Endodermal cell (in vitro differentiated cells): ENCODE measurements around the gene CLDN20. TPM values are rescaled to one million over a fixed set of nuclear protein-coding genes. Genes with fewer than 3 reads are reported as not detected.

Experiments
- DNase-seq: peaks from one replicate; pipeline ENCODE4 v3.0.0-alpha.2; 2017
- H3K27ac ChIP-seq: 2 replicates; pipeline ENCODE4 v1.5.1; 2013; ENCODE audit warnings: mild to moderate bottlenecking, low read depth, low read length, moderate library complexity
- H3K27me3 ChIP-seq: 2 replicates; pipeline ENCODE4 v1.6.1; 2013; ENCODE audit warnings: mild to moderate bottlenecking, low read length, moderate library complexity; ENCODE audit not compliant: insufficient read depth, control insufficient read depth, poor library complexity, severe bottlenecking
- H3K36me3 ChIP-seq: 2 replicates; pipeline ENCODE4 v1.7.0; 2013; ENCODE audit warnings: mild to moderate bottlenecking, low read length, moderate library complexity; ENCODE audit not compliant: control insufficient read depth, insufficient read depth
- H3K4me1 ChIP-seq: one replicate; pipeline ENCODE4 v1.7.0; 2013; ENCODE audit warnings: low read length; ENCODE audit not compliant: control insufficient read depth, insufficient read depth
- H3K4me3 ChIP-seq: 2 replicates; pipeline ENCODE4 v1.5.1; 2013; ENCODE audit warnings: mild to moderate bottlenecking, low read length, moderate library complexity
- H3K9ac ChIP-seq: 2 replicates; pipeline ENCODE4 v1.6.1; 2013; ENCODE audit warnings: mild to moderate bottlenecking, low read length, moderate library complexity; ENCODE audit not compliant: poor library complexity, severe bottlenecking; ENCODE audit errors: extremely low read depth
- H3K9me3 ChIP-seq: 2 replicates; pipeline ENCODE4 v1.6.1; 2013; ENCODE audit warnings: mild to moderate bottlenecking, low read length, moderate library complexity; ENCODE audit not compliant: control insufficient read depth
- H3K27ac Mint-ChIP-seq: 2 replicates; pipeline ENCODE4 v1.8.0; 2020; ENCODE audit warnings: mixed read lengths
- H3K27me3 Mint-ChIP-seq: 2 replicates; pipeline ENCODE4 v1.8.0; 2021; ENCODE audit warnings: mild to moderate bottlenecking, mixed read lengths; ENCODE audit not compliant: insufficient read depth
- H3K36me3 Mint-ChIP-seq: 2 replicates; pipeline ENCODE4 v1.8.0; 2020; ENCODE audit warnings: low read depth, mixed read lengths
- H3K4me1 Mint-ChIP-seq: 2 replicates; pipeline ENCODE4 v1.8.0; 2020; ENCODE audit warnings: mixed read lengths
- H3K4me3 Mint-ChIP-seq: 2 replicates; pipeline ENCODE4 v1.8.0; 2020; ENCODE audit warnings: mild to moderate bottlenecking, moderate library complexity, mixed read lengths
- H3K9me3 Mint-ChIP-seq: 2 replicates; pipeline ENCODE4 v1.8.0; 2020; ENCODE audit warnings: mild to moderate bottlenecking, mixed read lengths
- CTCF ChIP-seq: fragments of 200-600 bp; sonication (generic); conservative IDR thresholded peaks from 2 replicates; pipeline ENCODE4 v1.5.0; 2021; ENCODE audit warnings: antibody characterized with exemption, mild to moderate bottlenecking
- WGBS, 2 experiments: methylation state at CpG; one replicate each; pipeline versions ENCODE4 v1.1.5 to v1.1.7; 2013; ENCODE audit warnings: missing lambda C conversion rate in 2 of 2, mixed read lengths in 1 of 2; ENCODE audit not compliant: insufficient coverage in 1 of 2, insufficient read length in 1 of 2; 5-methylcytosine and 5-hydroxymethylcytosine counted together
- total RNA-seq, 2 donors: library from RNA; stranded (reverse); fragmentation: NEBNext Ultra II Directional in 1 of 2; extraction: Animal tissue kit (Norgen Biotek cat#: 25700) in 1 of 2; gene quantifications; 2 replicates in 1 of 2; 3 replicates in 1 of 2; pipeline ENCODE4 v1.2.1, GENCODE V29; 2021

The CLDN20 gene
- total RNA-seq, 2 donors from 2014 or later, result not detected

- TF ChIP-seq CTCF, result no peak
- Mint-ChIP-seq H3K4me1 (no peaks in the 10 kb centered on the region), H3K9me3 (peaks cover 42% of the 10 kb centered on the region), H3K36me3 (peaks cover 19% of the 10 kb centered on the region), H3K27ac (no peak overlapping the region), H3K27me3 (no peaks in the 10 kb centered on the region), H3K4me3 (no peak overlapping the region)
- no peak overlapping the region for H3K27ac ChIP-seq
- no peak overlapping the region for H3K4me3 ChIP-seq
- no peaks in the 10 kb centered on the region for H3K36me3 ChIP-seq
- peaks cover 32% of the 10 kb centered on the region for H3K9me3 ChIP-seq
- no peaks in the 10 kb centered on the region for H3K27me3 ChIP-seq
- H3K4me1 ChIP-seq, result no peaks in the 10 kb centered on the region
- no peak for DNase-seq
- 88 to 90% methylated on average over 4 of the region's 4 CpGs for WGBS, 2 experiments
- H3K9ac ChIP-seq, result no peak overlapping the region
Measured at GRCh38 chr6:155234167-155234566, 29.6 kb upstream of the CLDN20 start.

- Histone ChIP-seq H3K36me3 (no peaks in the 10 kb centered on the region), H3K27ac (no peak overlapping the region), H3K4me3 (no peak overlapping the region), H3K9me3 (peaks cover 32% of the 10 kb centered on the region), H3K4me1 (no peaks in the 10 kb centered on the region), H3K27me3 (no peaks in the 10 kb centered on the region), H3K9ac (no peak overlapping the region)
- peaks cover 45% of the 10 kb centered on the region for H3K9me3 Mint-ChIP-seq
- peaks cover 19% of the 10 kb centered on the region for H3K36me3 Mint-ChIP-seq
- no peak for TF ChIP-seq CTCF
- peak; percentile 49 for DNase-seq
- H3K27me3 Mint-ChIP-seq, result no peaks in the 10 kb centered on the region
- no peaks in the 10 kb centered on the region for H3K4me1 Mint-ChIP-seq
- H3K4me3 Mint-ChIP-seq, result no peak overlapping the region
- no peak overlapping the region for H3K27ac Mint-ChIP-seq
- WGBS, 2 experiments, result 83 to 91% methylated on average over 1 to 4 of the region's 4 CpGs
Measured at GRCh38 chr6:155234687-155235086, 29.1 kb upstream of the CLDN20 start.

GRCh38 chr6:155235087-155235486 lies 28.7 kb upstream of the CLDN20 start:
- peaks cover 32% of the 10 kb centered on the region for H3K9me3 ChIP-seq
- no peak overlapping the region for H3K27ac ChIP-seq
- WGBS, 2 experiments, result 76 to 81% methylated on average over 5 of the region's 5 CpGs
- H3K9ac ChIP-seq, result no peak overlapping the region
- H3K4me3 ChIP-seq, result no peak overlapping the region
- no peaks in the 10 kb centered on the region for H3K27me3 ChIP-seq
- H3K4me1 ChIP-seq, result no peaks in the 10 kb centered on the region
- Mint-ChIP-seq H3K36me3 (peaks cover 19% of the 10 kb centered on the region), H3K27me3 (no peaks in the 10 kb centered on the region), H3K9me3 (peaks cover 41% of the 10 kb centered on the region), H3K27ac (no peak overlapping the region), H3K4me3 (no peak overlapping the region), H3K4me1 (no peaks in the 10 kb centered on the region)
- H3K36me3 ChIP-seq, result no peaks in the 10 kb centered on the region
- no peak for TF ChIP-seq CTCF
- no peak for DNase-seq
